ENCODE measurements around the gene PRSS36.

DNA sequence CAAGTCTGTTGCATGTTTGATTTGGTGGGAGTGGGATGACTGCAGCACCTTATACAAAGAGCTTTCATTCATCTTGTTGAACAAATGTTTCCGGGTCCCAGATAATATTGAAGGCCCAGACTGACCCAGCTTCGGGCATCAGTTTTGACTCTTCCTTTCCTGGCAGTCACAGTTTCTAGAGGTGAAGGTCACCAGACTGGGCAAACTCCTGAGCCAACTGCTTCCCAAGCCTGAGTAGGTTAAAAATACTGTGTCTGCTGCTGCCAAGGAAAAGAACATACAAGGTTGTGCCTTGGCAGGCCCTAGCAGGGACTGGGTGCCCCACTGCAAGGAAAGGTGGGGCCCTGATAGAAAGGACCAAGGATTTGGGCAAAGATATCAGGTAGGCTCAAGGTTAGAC is 37.2 kb downstream of the PRSS36 start:
- TF ChIP-seq, protein P1, sequence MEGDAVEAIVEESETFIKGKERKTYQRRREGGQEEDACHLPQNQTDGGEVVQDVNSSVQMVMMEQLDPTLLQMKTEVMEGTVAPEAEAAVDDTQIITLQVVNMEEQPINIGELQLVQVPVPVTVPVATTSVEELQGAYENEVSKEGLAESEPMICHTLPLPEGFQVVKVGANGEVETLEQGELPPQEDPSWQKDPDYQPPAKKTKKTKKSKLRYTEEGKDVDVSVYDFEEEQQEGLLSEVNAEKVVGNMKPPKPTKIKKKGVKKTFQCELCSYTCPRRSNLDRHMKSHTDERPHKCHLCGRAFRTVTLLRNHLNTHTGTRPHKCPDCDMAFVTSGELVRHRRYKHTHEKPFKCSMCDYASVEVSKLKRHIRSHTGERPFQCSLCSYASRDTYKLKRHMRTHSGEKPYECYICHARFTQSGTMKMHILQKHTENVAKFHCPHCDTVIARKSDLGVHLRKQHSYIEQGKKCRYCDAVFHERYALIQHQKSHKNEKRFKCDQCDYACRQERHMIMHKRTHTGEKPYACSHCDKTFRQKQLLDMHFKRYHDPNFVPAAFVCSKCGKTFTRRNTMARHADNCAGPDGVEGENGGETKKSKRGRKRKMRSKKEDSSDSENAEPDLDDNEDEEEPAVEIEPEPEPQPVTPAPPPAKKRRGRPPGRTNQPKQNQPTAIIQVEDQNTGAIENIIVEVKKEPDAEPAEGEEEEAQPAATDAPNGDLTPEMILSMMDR (conservative IDR thresholded peaks at IDR 0.05; ENCODE audit: low read length): no peak
- TF ChIP-seq EZH2phosphoT487 (IDR thresholded peaks at IDR 0.05; ENCODE audit: borderline replicate concordance, low read depth, low read length): no peak
